ENCODE results near the gene GLYAT. TPM values are rescaled to one million over a fixed set of nuclear protein-coding genes. Genes with fewer than 3 reads are reported as not detected.

The GLYAT gene
- total and polyA plus RNA-seq, 2 experiments from 2014 or later: 0.10 TPM; not detected in 1

DNA sequence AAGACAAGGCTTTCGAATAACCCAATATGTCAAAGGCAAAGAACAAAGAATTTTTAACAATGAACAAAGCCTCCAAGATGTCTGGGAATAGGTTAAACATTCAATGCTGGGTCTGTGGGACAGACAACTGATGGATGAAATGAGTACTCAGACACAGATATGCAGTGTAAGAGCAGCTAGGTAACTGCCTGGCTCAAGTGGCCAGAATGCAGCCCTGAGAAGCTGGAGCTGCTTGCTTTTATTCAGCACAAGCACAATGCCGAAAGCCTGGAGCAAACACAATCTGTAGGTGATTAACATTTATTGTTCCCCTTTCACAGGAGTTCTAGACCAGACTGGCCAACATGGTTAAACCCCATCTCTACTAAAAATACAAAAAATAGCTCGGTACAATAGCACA is 24.0 kb downstream of the GLYAT start:
- Histone ChIP-seq H3K36me3 (ENCODE audit: insufficient read depth) (no peaks in the 10 kb centered on the region), H3F3A (replicated peaks; ENCODE audit: low read depth) (no peaks in the 10 kb centered on the region), H4K20me1 (replicated peaks; ENCODE audit: insufficient read depth) (no peaks in the 10 kb centered on the region), H3K4me1 (ENCODE audit: insufficient read depth) (no peaks in the 10 kb centered on the region), H3K27ac (ENCODE audit: low read depth) (no peak overlapping the region), H3K4me2 (no peak overlapping the region), H3K79me2 (replicated peaks; ENCODE audit: insufficient read depth) (no peaks in the 10 kb centered on the region), H3K9me2 (ENCODE audit: insufficient read depth) (peaks cover 4% of the 10 kb centered on the region; the same call in 1 of the 2 replicates), H3K4me3 (no peak overlapping the region), H2AFZ (no peak overlapping the region), H3K27me3 (ENCODE audit: insufficient read depth) (no peaks in the 10 kb centered on the region)
- no peak for DNase-seq (ENCODE audit: low spot score)
- H3K4me1 Mint-ChIP-seq: no peaks in the 10 kb centered on the region
- H3K4me3 Mint-ChIP-seq: no peak overlapping the region
- H3K27ac Mint-ChIP-seq: no peak overlapping the region
- peaks cover 87% of the 10 kb centered on the region for H3K9me3 Mint-ChIP-seq
- H3K36me3 Mint-ChIP-seq (ENCODE audit: low read depth): peaks cover 7% of the 10 kb centered on the region; the same call in 1 of the 3 replicates
- peaks cover 2% of the 10 kb centered on the region for H3K27me3 Mint-ChIP-seq (ENCODE audit: insufficient read depth, low read depth, poor library complexity)
- ATAC-seq: no peak
- no peak for TF ChIP-seq CREB1 (CRISPR knock-in tag; IDR thresholded peaks at IDR 0.05; ENCODE audit: low read depth)
- TF ChIP-seq, protein P1, sequence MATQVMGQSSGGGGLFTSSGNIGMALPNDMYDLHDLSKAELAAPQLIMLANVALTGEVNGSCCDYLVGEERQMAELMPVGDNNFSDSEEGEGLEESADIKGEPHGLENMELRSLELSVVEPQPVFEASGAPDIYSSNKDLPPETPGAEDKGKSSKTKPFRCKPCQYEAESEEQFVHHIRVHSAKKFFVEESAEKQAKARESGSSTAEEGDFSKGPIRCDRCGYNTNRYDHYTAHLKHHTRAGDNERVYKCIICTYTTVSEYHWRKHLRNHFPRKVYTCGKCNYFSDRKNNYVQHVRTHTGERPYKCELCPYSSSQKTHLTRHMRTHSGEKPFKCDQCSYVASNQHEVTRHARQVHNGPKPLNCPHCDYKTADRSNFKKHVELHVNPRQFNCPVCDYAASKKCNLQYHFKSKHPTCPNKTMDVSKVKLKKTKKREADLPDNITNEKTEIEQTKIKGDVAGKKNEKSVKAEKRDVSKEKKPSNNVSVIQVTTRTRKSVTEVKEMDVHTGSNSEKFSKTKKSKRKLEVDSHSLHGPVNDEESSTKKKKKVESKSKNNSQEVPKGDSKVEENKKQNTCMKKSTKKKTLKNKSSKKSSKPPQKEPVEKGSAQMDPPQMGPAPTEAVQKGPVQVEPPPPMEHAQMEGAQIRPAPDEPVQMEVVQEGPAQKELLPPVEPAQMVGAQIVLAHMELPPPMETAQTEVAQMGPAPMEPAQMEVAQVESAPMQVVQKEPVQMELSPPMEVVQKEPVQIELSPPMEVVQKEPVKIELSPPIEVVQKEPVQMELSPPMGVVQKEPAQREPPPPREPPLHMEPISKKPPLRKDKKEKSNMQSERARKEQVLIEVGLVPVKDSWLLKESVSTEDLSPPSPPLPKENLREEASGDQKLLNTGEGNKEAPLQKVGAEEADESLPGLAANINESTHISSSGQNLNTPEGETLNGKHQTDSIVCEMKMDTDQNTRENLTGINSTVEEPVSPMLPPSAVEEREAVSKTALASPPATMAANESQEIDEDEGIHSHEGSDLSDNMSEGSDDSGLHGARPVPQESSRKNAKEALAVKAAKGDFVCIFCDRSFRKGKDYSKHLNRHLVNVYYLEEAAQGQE (IDR thresholded peaks at IDR 0.05; ENCODE audit: unreplicated experiment): no peak
- no peak for TF ChIP-seq ZNF331 (CRISPR knock-in tag; IDR thresholded peaks at IDR 0.05; ENCODE audit: low read depth)
- no peak for TF ChIP-seq EZH2 (IDR thresholded peaks at IDR 0.05; ENCODE audit: low read depth, unreplicated experiment)
- TF ChIP-seq, protein P2, sequence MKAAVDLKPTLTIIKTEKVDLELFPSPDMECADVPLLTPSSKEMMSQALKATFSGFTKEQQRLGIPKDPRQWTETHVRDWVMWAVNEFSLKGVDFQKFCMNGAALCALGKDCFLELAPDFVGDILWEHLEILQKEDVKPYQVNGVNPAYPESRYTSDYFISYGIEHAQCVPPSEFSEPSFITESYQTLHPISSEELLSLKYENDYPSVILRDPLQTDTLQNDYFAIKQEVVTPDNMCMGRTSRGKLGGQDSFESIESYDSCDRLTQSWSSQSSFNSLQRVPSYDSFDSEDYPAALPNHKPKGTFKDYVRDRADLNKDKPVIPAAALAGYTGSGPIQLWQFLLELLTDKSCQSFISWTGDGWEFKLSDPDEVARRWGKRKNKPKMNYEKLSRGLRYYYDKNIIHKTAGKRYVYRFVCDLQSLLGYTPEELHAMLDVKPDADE (IDR thresholded peaks at IDR 0.05): no peak
- TF ChIP-seq, protein P3, sequence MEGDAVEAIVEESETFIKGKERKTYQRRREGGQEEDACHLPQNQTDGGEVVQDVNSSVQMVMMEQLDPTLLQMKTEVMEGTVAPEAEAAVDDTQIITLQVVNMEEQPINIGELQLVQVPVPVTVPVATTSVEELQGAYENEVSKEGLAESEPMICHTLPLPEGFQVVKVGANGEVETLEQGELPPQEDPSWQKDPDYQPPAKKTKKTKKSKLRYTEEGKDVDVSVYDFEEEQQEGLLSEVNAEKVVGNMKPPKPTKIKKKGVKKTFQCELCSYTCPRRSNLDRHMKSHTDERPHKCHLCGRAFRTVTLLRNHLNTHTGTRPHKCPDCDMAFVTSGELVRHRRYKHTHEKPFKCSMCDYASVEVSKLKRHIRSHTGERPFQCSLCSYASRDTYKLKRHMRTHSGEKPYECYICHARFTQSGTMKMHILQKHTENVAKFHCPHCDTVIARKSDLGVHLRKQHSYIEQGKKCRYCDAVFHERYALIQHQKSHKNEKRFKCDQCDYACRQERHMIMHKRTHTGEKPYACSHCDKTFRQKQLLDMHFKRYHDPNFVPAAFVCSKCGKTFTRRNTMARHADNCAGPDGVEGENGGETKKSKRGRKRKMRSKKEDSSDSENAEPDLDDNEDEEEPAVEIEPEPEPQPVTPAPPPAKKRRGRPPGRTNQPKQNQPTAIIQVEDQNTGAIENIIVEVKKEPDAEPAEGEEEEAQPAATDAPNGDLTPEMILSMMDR (conservative IDR thresholded peaks at IDR 0.05; ENCODE audit: low read depth in 2 of 2): no peak
- no peak for TF ChIP-seq POLR2AphosphoS5 (IDR thresholded peaks at IDR 0.05; ENCODE audit: low read depth)
- no peak for TF ChIP-seq JUNB (IDR thresholded peaks at IDR 0.05; ENCODE audit: unreplicated experiment)
- TF ChIP-seq NANOG (IDR thresholded peaks at IDR 0.05; ENCODE audit: borderline replicate concordance): no peak
- TF ChIP-seq ZNF114 (CRISPR knock-in tag; IDR thresholded peaks at IDR 0.05): no peak
- no peak for TF ChIP-seq EZH2phosphoT487 (IDR thresholded peaks at IDR 0.05; ENCODE audit: unreplicated experiment)
- TF ChIP-seq STAT1 (IDR thresholded peaks at IDR 0.05; ENCODE audit: unreplicated experiment): no peak
- TF ChIP-seq, protein P4, sequence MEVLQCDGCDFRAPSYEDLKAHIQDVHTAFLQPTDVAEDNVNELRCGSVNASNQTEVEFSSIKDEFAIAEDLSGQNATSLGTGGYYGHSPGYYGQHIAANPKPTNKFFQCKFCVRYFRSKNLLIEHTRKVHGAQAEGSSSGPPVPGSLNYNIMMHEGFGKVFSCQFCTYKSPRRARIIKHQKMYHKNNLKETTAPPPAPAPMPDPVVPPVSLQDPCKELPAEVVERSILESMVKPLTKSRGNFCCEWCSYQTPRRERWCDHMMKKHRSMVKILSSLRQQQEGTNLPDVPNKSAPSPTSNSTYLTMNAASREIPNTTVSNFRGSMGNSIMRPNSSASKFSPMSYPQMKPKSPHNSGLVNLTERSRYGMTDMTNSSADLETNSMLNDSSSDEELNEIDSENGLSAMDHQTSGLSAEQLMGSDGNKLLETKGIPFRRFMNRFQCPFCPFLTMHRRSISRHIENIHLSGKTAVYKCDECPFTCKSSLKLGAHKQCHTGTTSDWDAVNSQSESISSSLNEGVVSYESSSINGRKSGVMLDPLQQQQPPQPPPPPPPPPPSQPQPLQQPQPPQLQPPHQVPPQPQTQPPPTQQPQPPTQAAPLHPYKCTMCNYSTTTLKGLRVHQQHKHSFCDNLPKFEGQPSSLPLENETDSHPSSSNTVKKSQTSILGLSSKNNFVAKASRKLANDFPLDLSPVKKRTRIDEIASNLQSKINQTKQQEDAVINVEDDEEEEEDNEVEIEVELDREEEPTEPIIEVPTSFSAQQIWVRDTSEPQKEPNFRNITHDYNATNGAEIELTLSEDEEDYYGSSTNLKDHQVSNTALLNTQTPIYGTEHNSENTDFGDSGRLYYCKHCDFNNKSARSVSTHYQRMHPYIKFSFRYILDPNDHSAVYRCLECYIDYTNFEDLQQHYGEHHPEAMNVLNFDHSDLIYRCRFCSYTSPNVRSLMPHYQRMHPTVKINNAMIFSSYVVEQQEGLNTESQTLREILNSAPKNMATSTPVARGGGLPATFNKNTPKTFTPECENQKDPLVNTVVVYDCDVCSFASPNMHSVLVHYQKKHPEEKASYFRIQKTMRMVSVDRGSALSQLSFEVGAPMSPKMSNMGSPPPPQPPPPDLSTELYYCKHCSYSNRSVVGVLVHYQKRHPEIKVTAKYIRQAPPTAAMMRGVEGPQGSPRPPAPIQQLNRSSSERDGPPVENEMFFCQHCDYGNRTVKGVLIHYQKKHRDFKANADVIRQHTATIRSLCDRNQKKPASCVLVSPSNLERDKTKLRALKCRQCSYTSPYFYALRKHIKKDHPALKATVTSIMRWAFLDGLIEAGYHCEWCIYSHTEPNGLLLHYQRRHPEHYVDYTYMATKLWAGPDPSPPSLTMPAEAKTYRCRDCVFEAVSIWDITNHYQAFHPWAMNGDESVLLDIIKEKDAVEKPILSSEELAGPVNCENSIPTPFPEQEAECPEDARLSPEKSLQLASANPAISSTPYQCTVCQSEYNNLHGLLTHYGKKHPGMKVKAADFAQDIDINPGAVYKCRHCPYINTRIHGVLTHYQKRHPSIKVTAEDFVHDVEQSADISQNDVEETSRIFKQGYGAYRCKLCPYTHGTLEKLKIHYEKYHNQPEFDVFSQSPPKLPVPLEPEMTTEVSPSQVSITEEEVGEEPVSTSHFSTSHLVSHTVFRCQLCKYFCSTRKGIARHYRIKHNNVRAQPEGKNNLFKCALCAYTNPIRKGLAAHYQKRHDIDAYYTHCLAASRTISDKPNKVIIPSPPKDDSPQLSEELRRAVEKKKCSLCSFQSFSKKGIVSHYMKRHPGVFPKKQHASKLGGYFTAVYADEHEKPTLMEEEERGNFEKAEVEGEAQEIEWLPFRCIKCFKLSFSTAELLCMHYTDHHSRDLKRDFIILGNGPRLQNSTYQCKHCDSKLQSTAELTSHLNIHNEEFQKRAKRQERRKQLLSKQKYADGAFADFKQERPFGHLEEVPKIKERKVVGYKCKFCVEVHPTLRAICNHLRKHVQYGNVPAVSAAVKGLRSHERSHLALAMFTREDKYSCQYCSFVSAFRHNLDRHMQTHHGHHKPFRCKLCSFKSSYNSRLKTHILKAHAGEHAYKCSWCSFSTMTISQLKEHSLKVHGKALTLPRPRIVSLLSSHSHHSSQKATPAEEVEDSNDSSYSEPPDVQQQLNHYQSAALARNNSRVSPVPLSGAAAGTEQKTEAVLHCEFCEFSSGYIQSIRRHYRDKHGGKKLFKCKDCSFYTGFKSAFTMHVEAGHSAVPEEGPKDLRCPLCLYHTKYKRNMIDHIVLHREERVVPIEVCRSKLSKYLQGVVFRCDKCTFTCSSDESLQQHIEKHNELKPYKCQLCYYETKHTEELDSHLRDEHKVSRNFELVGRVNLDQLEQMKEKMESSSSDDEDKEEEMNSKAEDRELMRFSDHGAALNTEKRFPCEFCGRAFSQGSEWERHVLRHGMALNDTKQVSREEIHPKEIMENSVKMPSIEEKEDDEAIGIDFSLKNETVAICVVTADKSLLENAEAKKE (CRISPR knock-in tag; IDR thresholded peaks at IDR 0.05): no peak

Data from GM23338 (cell line).